ENCODE measurements around the gene CDH5.

GRCh38 chr16:66385415-66385814 lies 18.9 kb downstream of the CDH5 start:
- no peak for TF ChIP-seq POLR2A (IDR thresholded peaks at IDR 0.05; ENCODE audit: low read depth, low read length)
- TF ChIP-seq POLR2AphosphoS5 (IDR thresholded peaks at IDR 0.05; ENCODE audit: low read depth, low read length): no peak
